Uterus (tissue), 4 donors: ENCODE data around the gene SLC28A3. TPM values are rescaled to one million over a fixed set of nuclear protein-coding genes. Genes with fewer than 3 reads are reported as not detected.

Experiments used
- DNase-seq, 2 donors: peaks; one replicate each; pipeline ENCODE4 v3.0.0-alpha.2; 2019 to 2020
- H3K27ac ChIP-seq, 2 donors: fragments of 200-600 bp; sonication (generic); 1 replicate in 1 of 2; 2 replicates in 1 of 2; pipeline ENCODE4 v1.5.1; 2016 to 2018
- H3K27me3 ChIP-seq, 2 donors: fragments of 200-600 bp; sonication (generic); one replicate each; pipeline ENCODE4 v1.5.1; 2018 to 2019; ENCODE audit warnings: control low read depth in 1 of 2
- H3K36me3 ChIP-seq, 2 donors: fragments of 200-600 bp; sonication (generic); one replicate each; pipeline ENCODE4 v1.5.1; 2019; ENCODE audit warnings: control low read depth in 1 of 2
- H3K4me1 ChIP-seq, 2 donors: fragments of 200-600 bp; sonication (generic); one replicate each; pipeline ENCODE4 v1.5.1; 2018 to 2019; ENCODE audit warnings: control low read depth in 1 of 2
- H3K4me3 ChIP-seq, 2 donors: fragments of 200-600 bp; sonication (generic); 1 replicate in 1 of 2; 2 replicates in 1 of 2; pipeline ENCODE4 v1.5.1; 2018 to 2019; ENCODE audit warnings: mild to moderate bottlenecking in 1 of 2
- H3K9me3 ChIP-seq, 2 donors: fragments of 200-600 bp; sonication (generic); one replicate each; pipeline ENCODE4 v1.5.1; 2019; ENCODE audit warnings: control low read depth in 1 of 2
- POLR2A ChIP-seq, 2 donors: fragments of 450-650 bp; IDR thresholded peaks; one replicate each; pipeline ENCODE4 v1.6.1; 2016; ENCODE audit warnings: antibody characterized with exemption in 2 of 2, mild to moderate bottlenecking in 1 of 2, moderate library complexity in 1 of 2
- intact Hi-C: fragments of 100-400 bp; cut with DNase I; formaldehyde crosslinking; loops from one replicate; pipeline ENCODE4 v1.15.1; 2023; ENCODE audit warnings: low total_unique reads
- total RNA-seq, 4 donors: library from RNA; depleted of rRNA in 3 of 4; stranded (reverse); fragments of >200 nt in 3 of 4; gene quantifications; one replicate each; pipeline versions ENCODE4 v1.1.0 to v1.2.4, GENCODE V29; 2014 to 2023
- TF ChIP-seq, protein P1 (sequence below), 4 experiments: fragments of 200-600 bp in 2 of 4; fragments of 450-650 bp in 2 of 4; sonication (generic) in 2 of 4; IDR thresholded peaks; one replicate each; pipeline ENCODE4 v1.5.1; 2016 to 2019; ENCODE audit warnings: antibody characterized with exemption in 4 of 4, mild to moderate bottlenecking in 2 of 4, moderate library complexity in 1 of 4
- donor health status: DM: yes; HTN: yes; CAD: no.

Gene SLC28A3
- total RNA-seq, 4 donors from 2014 or later, result 0.76 TPM; not detected in 3

GRCh38 chr9:84383178-84383577, 42.6 kb upstream of the SLC28A3 start:
- Histone ChIP-seq H3K27me3 (no peaks in the 10 kb centered on the region), H3K27ac (no peak overlapping the region), H3K9me3 (no peaks in the 10 kb centered on the region), H3K36me3 (no peaks in the 10 kb centered on the region), H3K4me3 (no peak overlapping the region), H3K4me1 (no peaks in the 10 kb centered on the region)
- TF ChIP-seq, protein P1, sequence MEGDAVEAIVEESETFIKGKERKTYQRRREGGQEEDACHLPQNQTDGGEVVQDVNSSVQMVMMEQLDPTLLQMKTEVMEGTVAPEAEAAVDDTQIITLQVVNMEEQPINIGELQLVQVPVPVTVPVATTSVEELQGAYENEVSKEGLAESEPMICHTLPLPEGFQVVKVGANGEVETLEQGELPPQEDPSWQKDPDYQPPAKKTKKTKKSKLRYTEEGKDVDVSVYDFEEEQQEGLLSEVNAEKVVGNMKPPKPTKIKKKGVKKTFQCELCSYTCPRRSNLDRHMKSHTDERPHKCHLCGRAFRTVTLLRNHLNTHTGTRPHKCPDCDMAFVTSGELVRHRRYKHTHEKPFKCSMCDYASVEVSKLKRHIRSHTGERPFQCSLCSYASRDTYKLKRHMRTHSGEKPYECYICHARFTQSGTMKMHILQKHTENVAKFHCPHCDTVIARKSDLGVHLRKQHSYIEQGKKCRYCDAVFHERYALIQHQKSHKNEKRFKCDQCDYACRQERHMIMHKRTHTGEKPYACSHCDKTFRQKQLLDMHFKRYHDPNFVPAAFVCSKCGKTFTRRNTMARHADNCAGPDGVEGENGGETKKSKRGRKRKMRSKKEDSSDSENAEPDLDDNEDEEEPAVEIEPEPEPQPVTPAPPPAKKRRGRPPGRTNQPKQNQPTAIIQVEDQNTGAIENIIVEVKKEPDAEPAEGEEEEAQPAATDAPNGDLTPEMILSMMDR (IDR thresholded peaks at IDR 0.05), result no peak
- no peak for TF ChIP-seq POLR2A (IDR thresholded peaks at IDR 0.05)
- DNase-seq, result no peak
- intact Hi-C loops, result no loop called here

DNA sequence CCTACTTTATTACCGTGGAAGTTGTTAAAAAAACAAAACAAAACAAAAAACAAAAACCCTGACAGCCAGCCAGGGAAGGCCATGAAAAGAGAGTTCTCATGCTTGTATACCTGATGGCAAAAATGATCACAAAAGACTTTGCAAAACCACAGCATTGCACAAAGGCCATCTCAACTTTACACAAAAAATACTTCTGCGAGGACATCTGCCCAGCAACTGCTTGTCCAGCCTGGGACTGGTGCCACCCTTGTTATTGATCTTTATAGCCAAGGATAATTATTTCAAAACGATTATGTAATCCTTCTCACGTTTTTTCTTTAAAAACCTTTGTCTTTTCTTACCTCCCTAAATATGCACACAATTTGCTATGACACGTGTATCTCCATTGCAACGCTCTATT, 42.2 kb upstream of the SLC28A3 start:
- no peaks in the 10 kb centered on the region for H3K36me3 ChIP-seq
- H3K4me1 ChIP-seq, result no peaks in the 10 kb centered on the region
- H3K4me3 ChIP-seq, result no peak overlapping the region
- no peaks in the 10 kb centered on the region for H3K9me3 ChIP-seq
- TF ChIP-seq, protein P1 (IDR thresholded peaks at IDR 0.05), result no peak
- no peak for TF ChIP-seq POLR2A (IDR thresholded peaks at IDR 0.05)
- no peak overlapping the region for H3K27ac ChIP-seq
- H3K27me3 ChIP-seq, result no peaks in the 10 kb centered on the region
- DNase-seq, result no peak
- intact Hi-C loops, result no loop called here

GRCh38 chr9:84381508-84381907, 41.0 kb upstream of the SLC28A3 start:
- H3K9me3 ChIP-seq, result no peaks in the 10 kb centered on the region
- H3K4me1 ChIP-seq, result no peaks in the 10 kb centered on the region
- H3K27me3 ChIP-seq, result no peaks in the 10 kb centered on the region
- no peaks in the 10 kb centered on the region for H3K36me3 ChIP-seq
- no peak overlapping the region for H3K4me3 ChIP-seq
- intact Hi-C loops, result no loop called here
- TF ChIP-seq, protein P1 (IDR thresholded peaks at IDR 0.05), result no peak
- no peak for TF ChIP-seq POLR2A (IDR thresholded peaks at IDR 0.05)
- DNase-seq, result no peak
- H3K27ac ChIP-seq, result no peak overlapping the region

GRCh38 chr9:84379740-84380139, 39.2 kb upstream of the SLC28A3 start:
- Histone ChIP-seq H3K36me3 (no peaks in the 10 kb centered on the region), H3K27me3 (no peaks in the 10 kb centered on the region), H3K4me3 (no peak overlapping the region), H3K9me3 (no peaks in the 10 kb centered on the region), H3K27ac (no peak overlapping the region), H3K4me1 (no peaks in the 10 kb centered on the region)
- DNase-seq, result no peak
- intact Hi-C loops, result no loop called here
- no peak for TF ChIP-seq POLR2A (IDR thresholded peaks at IDR 0.05)
- TF ChIP-seq, protein P1 (IDR thresholded peaks at IDR 0.05), result no peak

DNA sequence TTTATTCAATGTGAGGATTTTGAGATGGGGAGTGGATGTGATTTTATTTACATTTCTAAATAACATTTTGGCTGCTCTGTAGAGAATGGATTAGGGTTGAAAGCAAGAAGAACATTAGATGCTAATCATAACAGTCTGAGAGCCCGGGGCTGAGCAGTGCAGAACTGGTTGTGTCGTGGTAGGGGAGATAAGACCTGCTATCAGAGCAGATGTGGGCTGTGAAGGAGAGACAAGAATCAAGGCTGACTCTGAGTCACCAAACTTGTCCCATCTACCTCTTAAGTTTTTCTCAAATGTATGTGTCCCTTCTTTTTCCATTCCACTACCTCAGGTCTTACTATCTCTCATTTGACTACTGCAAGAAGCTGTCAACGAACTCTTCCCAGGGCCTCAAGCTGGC, 35.4 kb upstream of the SLC28A3 start:
- Histone ChIP-seq H3K4me3 (no peak overlapping the region), H3K27ac (no peak overlapping the region), H3K4me1 (no peaks in the 10 kb centered on the region), H3K27me3 (no peaks in the 10 kb centered on the region), H3K9me3 (no peaks in the 10 kb centered on the region), H3K36me3 (no peaks in the 10 kb centered on the region)
- intact Hi-C loops, result no loop called here
- TF ChIP-seq, protein P1 (IDR thresholded peaks at IDR 0.05), result no peak
- no peak for DNase-seq
